GM15510 (cell line): Measurements from ENCODE around the gene IBA57.

ENCODE experiments used
- POLR2A ChIP-seq: IDR thresholded peaks from 3 replicates; pipeline ENCODE4 v1.6.1; 2011; ENCODE audit warnings: borderline replicate concordance; ENCODE audit not compliant: insufficient read length; ENCODE audit errors: extremely low read depth

The IBA57 gene

GRCh38 chr1:228141226-228142044, 24.2 kb upstream of the IBA57 start:
- TF ChIP-seq POLR2A, result no peak

- TF ChIP-seq POLR2A, result no peak
Observed at GRCh38 chr1:228142155-228142691, 23.4 kb upstream of the IBA57 start.

GRCh38 chr1:228142701-228143136, 22.9 kb upstream of the IBA57 start:
- no peak for TF ChIP-seq POLR2A

GRCh38 chr1:228143480-228144192, 22.0 kb upstream of the IBA57 start:
- TF ChIP-seq POLR2A, result no peak

- TF ChIP-seq POLR2A, result no peak
Observed at GRCh38 chr1:228144193-228144992, 21.2 kb upstream of the IBA57 start.

- no peak for TF ChIP-seq POLR2A
Observed at GRCh38 chr1:228144993-228145343, 20.6 kb upstream of the IBA57 start.

- no peak for TF ChIP-seq POLR2A
Observed at GRCh38 chr1:228145463-228146416, 19.9 kb upstream of the IBA57 start.

GRCh38 chr1:228146417-228147150, 19.0 kb upstream of the IBA57 start:
- TF ChIP-seq POLR2A, result no peak

- TF ChIP-seq POLR2A, result no peak
Observed at GRCh38 chr1:228147151-228147693, 18.4 kb upstream of the IBA57 start.

GRCh38 chr1:228147768-228148167, 17.8 kb upstream of the IBA57 start:
- TF ChIP-seq POLR2A, result no peak

GRCh38 chr1:228148196-228148861, 17.3 kb upstream of the IBA57 start:
- TF ChIP-seq POLR2A, result no peak

- TF ChIP-seq POLR2A, result no peak
Observed at GRCh38 chr1:228148935-228149405, 16.6 kb upstream of the IBA57 start.
